Large intestine (tissue), 3 donors: ENCODE measurements around the gene SLAMF9. TPM values are rescaled to one million over a fixed set of nuclear protein-coding genes. Genes with fewer than 3 reads are reported as not detected.
"Not testable (repeated sequence)": the region's sequence is repeated elsewhere in the genome, so short reads cannot be mapped to it uniquely, and the experiment has no call there.

Experiments used
- DNase-seq, 2 donors: peaks; one replicate each; pipeline versions ENCODE4 v3.0.0 to v3.0.0-alpha.2; 2013
- H3K27ac ChIP-seq: one replicate; pipeline ENCODE4 v1.5.1; 2013; ENCODE audit warnings: low read length
- H3K27me3 ChIP-seq: 2 replicates; pipeline ENCODE4 v1.6.1; 2013; ENCODE audit warnings: low read length; ENCODE audit not compliant: control insufficient read depth, insufficient read depth
- H3K36me3 ChIP-seq: 2 replicates; pipeline ENCODE4 v1.6.1; 2013; ENCODE audit warnings: low read length; ENCODE audit not compliant: control insufficient read depth, insufficient read depth
- H3K4me1 ChIP-seq: one replicate; pipeline ENCODE4 v1.6.1; 2013; ENCODE audit warnings: low read length; ENCODE audit not compliant: control insufficient read depth, insufficient read depth
- H3K4me3 ChIP-seq: one replicate; pipeline ENCODE4 v1.5.1; 2013; ENCODE audit warnings: low read length
- H3K9me3 ChIP-seq: one replicate; pipeline ENCODE4 v1.6.1; 2013; ENCODE audit warnings: mild to moderate bottlenecking, low read depth, low read length, moderate library complexity; ENCODE audit not compliant: control insufficient read depth
- WGBS: methylation state at CpG from one replicate; pipeline ENCODE4 v1.1.5; 2013; ENCODE audit warnings: low lambda C conversion rate; ENCODE audit not compliant: insufficient coverage; 5-methylcytosine and 5-hydroxymethylcytosine counted together
- polyA plus RNA-seq: library from polyadenylated mRNA; unstranded; fragments of 120-200 nt; gene quantifications from one replicate; pipeline ENCODE4 v1.2.1, GENCODE V29; 2013

Gene SLAMF9
- polyA plus RNA-seq, 1 donor, result 0.33 TPM

DNA sequence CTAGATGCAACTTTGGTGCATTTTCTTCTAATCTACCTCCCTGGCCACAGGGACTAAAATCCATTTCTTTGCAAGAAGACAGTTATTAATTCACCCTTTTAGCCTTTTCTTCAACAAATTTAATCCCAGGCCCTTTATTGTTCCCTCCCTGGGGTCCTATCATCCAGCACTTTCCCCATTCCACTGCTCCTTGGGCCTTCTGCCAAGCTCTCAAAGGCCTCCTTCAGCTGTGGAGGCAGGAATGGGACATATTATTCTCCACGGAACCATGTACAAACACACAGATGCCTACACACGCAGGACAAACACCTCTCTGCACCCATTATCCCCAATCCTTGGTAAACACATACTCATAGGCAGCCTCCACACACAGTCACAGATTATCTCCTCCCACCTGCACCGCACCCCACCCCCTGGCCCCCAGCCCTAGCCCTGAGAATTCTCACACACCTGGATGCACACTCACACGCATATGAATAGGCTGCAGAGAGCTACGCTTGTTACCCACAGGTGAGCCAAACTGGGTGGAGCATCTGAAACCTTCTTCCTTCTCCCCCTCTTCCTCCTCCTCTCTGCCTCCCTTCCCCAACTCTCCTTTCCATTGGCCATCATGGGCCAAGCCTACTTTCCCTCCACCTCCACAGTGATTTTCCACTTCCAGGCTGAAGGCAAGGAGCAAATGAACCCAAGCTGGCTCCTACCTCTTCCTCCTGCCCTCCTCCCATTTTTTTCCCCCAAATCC lies 40.4 kb downstream of the SLAMF9 start:
- H3K27me3 ChIP-seq, result no peaks in the 10 kb centered on the region
- H3K36me3 ChIP-seq, result peaks cover 15% of the 10 kb centered on the region
- no peak for DNase-seq
- H3K27ac ChIP-seq, result no peak overlapping the region
- H3K4me1 ChIP-seq, result peaks cover 61% of the 10 kb centered on the region
- WGBS, result no CpG with 5 or more reads among the region's 5 CpGs
- no peaks in the 10 kb centered on the region for H3K9me3 ChIP-seq
- no peak overlapping the region for H3K4me3 ChIP-seq

DNA sequence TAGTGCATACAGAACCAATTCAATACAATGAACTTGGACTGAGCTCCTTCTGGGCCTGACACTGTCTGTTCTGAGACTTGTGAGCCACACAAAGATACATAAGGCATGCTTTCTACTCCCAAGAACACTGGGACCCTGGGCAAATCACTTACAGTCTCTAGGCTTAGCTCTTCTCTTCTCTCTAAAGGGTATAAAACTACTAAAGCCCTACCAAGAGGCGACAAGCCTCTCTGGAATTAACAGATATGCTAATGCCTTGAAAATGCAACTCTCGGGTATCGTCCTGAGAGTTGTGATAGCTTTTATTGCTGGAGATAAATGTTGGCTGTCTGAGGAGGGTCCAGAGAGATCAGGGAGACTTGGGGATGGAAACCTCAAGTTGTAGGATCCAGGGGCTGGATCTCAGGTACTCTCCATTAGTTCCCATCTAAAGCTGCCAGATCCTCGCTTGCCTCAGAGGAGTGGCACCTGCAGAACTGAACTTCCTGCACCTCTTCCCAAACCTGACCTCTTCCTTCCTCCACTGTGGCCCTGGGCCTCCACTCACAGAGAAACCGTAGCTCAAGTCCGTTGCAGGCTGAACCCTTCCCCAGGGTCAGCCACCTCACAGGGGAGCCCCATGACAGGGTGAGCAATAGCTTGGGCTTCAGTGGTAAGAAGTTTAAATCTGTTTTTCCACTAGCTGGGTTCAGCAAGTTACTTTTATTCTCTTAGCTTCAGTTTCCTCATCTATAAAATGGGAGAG lies 42.5 kb downstream of the SLAMF9 start:
- no peaks in the 10 kb centered on the region for H3K36me3 ChIP-seq
- H3K4me1 ChIP-seq, result peaks cover 59% of the 10 kb centered on the region
- no CpG with 5 or more reads among the region's 6 CpGs for WGBS
- H3K27ac ChIP-seq, result no peak overlapping the region
- H3K4me3 ChIP-seq, result no peak overlapping the region
- H3K9me3 ChIP-seq, result no peaks in the 10 kb centered on the region
- DNase-seq, result peak in 1 of 2 donors; percentile 47
- H3K27me3 ChIP-seq, result no peaks in the 10 kb centered on the region

DNA sequence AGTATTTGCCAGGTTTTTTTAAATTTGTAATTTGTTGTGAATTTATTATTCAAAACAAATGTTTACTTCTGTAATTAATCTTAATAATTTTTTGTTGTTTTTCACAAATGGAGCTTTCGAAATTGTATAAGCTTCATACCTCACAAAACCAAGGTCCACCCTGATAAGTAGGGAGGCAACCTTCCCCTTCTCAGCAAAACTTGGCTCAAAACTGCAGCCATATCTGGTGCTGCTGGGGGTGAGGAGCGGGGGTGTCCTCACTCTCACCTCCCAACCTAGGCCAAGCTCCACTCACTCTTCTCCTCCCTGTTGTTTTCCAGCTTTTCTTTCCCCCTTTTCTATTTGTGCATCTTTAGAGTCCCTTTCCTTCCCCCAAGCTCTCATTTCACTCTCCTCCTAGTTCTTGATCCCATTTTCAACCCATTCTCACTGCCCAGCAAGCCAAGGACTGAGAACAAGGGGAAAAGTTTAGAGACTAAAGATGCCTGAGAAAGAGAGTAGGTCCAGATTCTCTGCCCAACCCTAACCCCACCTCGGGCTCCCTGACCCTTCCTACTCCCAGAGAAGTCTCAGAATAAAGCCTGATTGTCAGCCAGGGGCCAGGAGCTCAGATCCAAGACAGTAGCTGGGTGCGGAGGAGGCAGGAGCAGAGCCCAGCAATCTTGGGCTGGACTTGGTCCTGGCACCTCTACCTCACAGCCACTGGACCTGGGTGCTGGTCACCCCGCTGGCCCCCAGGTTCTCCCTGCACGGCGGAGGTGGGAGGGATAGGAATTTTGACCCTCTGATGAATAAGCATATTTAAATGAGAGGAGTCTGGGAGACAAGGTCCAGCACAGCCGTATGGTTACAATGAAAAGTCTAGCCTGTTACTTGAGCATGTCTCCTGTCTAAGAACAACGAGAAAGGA lies 45.8 kb downstream of the SLAMF9 start:
- H3K27ac ChIP-seq, result peak overlapping the region; percentile 24

DNA sequence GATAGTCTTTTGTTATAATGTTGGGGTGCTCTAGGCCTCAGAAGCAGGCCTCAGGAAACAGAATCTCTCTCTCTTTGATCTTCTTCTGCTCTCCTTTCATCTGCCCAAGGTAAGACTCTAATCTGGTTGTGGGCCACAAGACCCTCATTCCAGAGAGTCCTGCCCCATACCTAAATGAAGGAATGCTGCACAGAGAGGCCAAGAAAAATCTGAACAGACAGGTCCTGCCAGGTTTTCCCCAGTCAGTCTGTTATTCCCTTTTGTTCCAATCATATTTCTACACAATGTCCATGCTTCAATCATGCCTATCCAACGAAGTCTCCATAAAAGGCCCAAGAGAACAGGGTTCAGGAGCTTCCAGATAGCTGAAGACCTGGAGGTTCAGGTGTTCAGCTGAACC lies 47.1 kb downstream of the SLAMF9 start:
- H3K27me3 ChIP-seq, result no peaks in the 10 kb centered on the region
- H3K4me3 ChIP-seq, result no peak overlapping the region
- peaks cover 46% of the 10 kb centered on the region for H3K4me1 ChIP-seq
- no peaks in the 10 kb centered on the region for H3K9me3 ChIP-seq
- no peak overlapping the region for H3K27ac ChIP-seq
- DNase-seq, result no peak
- H3K36me3 ChIP-seq, result no peaks in the 10 kb centered on the region
- WGBS, result no CpG with 5 or more reads among the region's 1 CpG

More for the DNA sequence above, 45.8 kb downstream of the SLAMF9 start:
- WGBS, result 33% methylated on average over 1 of the region's 9 CpGs
- peak in 1 of 2 donors; percentile 68 for DNase-seq
- no peaks in the 10 kb centered on the region for H3K27me3 ChIP-seq
- H3K4me1 ChIP-seq, result peaks cover 46% of the 10 kb centered on the region
- H3K9me3 ChIP-seq, result no peaks in the 10 kb centered on the region
- no peak overlapping the region for H3K4me3 ChIP-seq
- no peaks in the 10 kb centered on the region for H3K36me3 ChIP-seq

DNA sequence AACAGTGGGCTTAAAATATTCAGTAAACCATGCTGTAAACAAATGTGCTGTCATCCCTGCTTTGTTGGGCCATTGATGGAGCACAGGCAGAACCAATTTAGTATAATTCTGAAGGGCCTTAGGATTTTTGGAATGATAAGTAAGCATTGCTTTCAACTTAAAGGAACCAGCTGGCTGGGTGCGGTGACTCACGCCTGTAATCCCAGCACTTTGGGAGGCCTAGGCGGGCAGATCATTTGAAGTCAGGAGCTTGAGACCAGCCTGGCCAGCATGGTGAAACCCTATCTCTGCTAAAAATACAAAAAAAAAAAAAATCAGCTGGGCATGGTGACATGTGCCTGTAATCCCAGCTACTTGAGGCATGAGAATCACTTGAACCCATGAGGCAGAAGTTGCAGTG lies 50.0 kb downstream of the SLAMF9 start:
- DNase-seq, H3K27me3 ChIP-seq, H3K36me3 ChIP-seq, H3K27ac ChIP-seq, H3K4me3 ChIP-seq, H3K9me3 ChIP-seq: not testable (repeated sequence)
- no CpG with 5 or more reads among the region's 3 CpGs for WGBS
- peaks cover 35% of the 10 kb centered on the region for H3K4me1 ChIP-seq

DNA sequence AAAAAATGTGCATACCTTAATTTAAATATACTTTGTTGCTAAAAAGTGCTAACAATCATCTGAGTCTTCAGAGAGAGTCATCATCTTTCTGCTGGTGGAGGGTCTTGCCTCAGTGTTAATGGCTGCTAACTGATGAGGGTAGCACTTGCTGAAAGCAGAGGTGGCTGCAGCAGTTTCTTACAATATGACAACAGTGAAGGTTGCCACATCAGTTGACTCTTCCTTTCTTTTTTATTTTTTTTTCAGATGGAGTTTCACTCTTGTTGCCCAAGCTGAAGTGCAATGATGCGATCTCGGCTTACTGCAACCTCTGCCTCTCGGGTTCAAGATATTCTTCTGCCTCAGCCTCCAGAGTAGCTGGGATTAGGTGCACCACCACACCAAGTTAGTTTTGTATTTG lies 51.5 kb downstream of the SLAMF9 start:
- Histone ChIP-seq H3K27ac (no peak overlapping the region), H3K4me1 (peaks cover 31% of the 10 kb centered on the region), H3K36me3 (no peaks in the 10 kb centered on the region), H3K9me3 (no peaks in the 10 kb centered on the region), H3K4me3 (no peak overlapping the region), H3K27me3 (no peaks in the 10 kb centered on the region)
- 88% methylated on average over 2 of the region's 3 CpGs for WGBS
- no peak for DNase-seq

Other genes starting within 250 kb of the SLAMF9 start
- gene CRP, start 239.6 kb downstream of the SLAMF9 start, polyA plus RNA-seq, result not detected
- gene DUSP23, start 173.3 kb downstream of the SLAMF9 start, polyA plus RNA-seq, result 40.0 TPM
- 0.69 TPM for gene FCRL6, start 151.9 kb downstream of the SLAMF9 start, polyA plus RNA-seq
- gene SLAMF8, start 127.4 kb downstream of the SLAMF9 start, polyA plus RNA-seq, result 4.5 TPM
- 0.06 TPM for gene VSIG8, start 91.6 kb downstream of the SLAMF9 start, polyA plus RNA-seq
- 0.30 TPM for gene CFAP45, start 54.1 kb downstream of the SLAMF9 start, polyA plus RNA-seq
- gene TAGLN2, start 28.7 kb downstream of the SLAMF9 start, polyA plus RNA-seq, result 271 TPM
- gene IGSF9, start 8.6 kb downstream of the SLAMF9 start, polyA plus RNA-seq, result 107 TPM
- gene PIGM, start 77.8 kb upstream of the SLAMF9 start, polyA plus RNA-seq, result 13.1 TPM
- gene KCNJ10, start 115.9 kb upstream of the SLAMF9 start, polyA plus RNA-seq, result 0.52 TPM
- gene KCNJ9, start 127.3 kb upstream of the SLAMF9 start, polyA plus RNA-seq, result 0.36 TPM
- gene IGSF8, start 144.4 kb upstream of the SLAMF9 start, polyA plus RNA-seq, result 31.0 TPM
- 7.5 TPM for gene ATP1A2, start 161.5 kb upstream of the SLAMF9 start, polyA plus RNA-seq
- 0.27 TPM for gene ATP1A4, start 197.4 kb upstream of the SLAMF9 start, polyA plus RNA-seq
- 1.9 TPM for gene CASQ1, start 236.3 kb upstream of the SLAMF9 start, polyA plus RNA-seq